ENCODE measurements around the gene OR5K3.

The OR5K3 gene

GRCh38 chr3:98434412-98434811, 43.9 kb downstream of the OR5K3 start:
- no peak for DNase-seq

- no peak for DNase-seq
These were observed 49.8 kb downstream of the OR5K3 start for GRCh38 chr3:98440283-98440682.

All from NCI-H446 (cell line).